Neural progenitor cell (in vitro differentiated cells): Measurements from ENCODE around the gene FOXJ3. TPM values are rescaled to one million over a fixed set of nuclear protein-coding genes. Genes with fewer than 3 reads are reported as not detected.

Source experiments
- DNase-seq: peaks from one replicate; pipeline ENCODE4 v3.0.0-alpha.2; 2016; ENCODE audit warnings: low spot score
- H2AFZ ChIP-seq: fragments of 200-600 bp; sonication (generic); replicated peaks from 2 replicates; pipeline ENCODE4 v1.6.1; 2016; ENCODE audit warnings: antibody characterized with exemption
- H3F3A ChIP-seq: fragments of 200-600 bp; sonication (generic); 2 replicates; pipeline ENCODE4 v1.6.1; 2016; ENCODE audit warnings: antibody characterized with exemption, low read depth
- H3K27ac ChIP-seq: fragments of 200-600 bp; sonication (generic); 2 replicates; pipeline ENCODE4 v1.5.1; 2016; ENCODE audit warnings: mild to moderate bottlenecking
- H3K27me3 ChIP-seq: fragments of 200-600 bp; sonication (generic); 2 replicates; pipeline ENCODE4 v1.6.1; 2016; ENCODE audit warnings: mild to moderate bottlenecking, moderate library complexity
- H3K36me3 ChIP-seq: fragments of 200-600 bp; sonication (generic); 2 replicates; pipeline ENCODE4 v1.5.1; 2016
- H3K4me1 ChIP-seq: fragments of 200-600 bp; sonication (generic); 2 replicates; pipeline ENCODE4 v1.6.1; 2016; ENCODE audit warnings: mixed run types
- H3K4me2 ChIP-seq: fragments of 200-600 bp; sonication (generic); 2 replicates; pipeline ENCODE4 v1.6.1; 2016
- H3K4me3 ChIP-seq: fragments of 200-600 bp; sonication (generic); 2 replicates; pipeline ENCODE4 v1.5.1; 2016
- H3K79me2 ChIP-seq: fragments of 200-600 bp; sonication (generic); 2 replicates; pipeline ENCODE4 v1.6.1; 2016; ENCODE audit warnings: low read depth
- H3K9ac ChIP-seq: fragments of 200-600 bp; sonication (generic); 2 replicates; pipeline ENCODE4 v1.6.1; 2016
- H3K9me3 ChIP-seq: fragments of 200-600 bp; sonication (generic); 2 replicates; pipeline ENCODE4 v1.5.1; 2016; ENCODE audit warnings: low read depth
- H4K20me1 ChIP-seq: fragments of 200-600 bp; sonication (generic); 2 replicates; pipeline ENCODE4 v1.6.1; 2016; ENCODE audit warnings: low read depth
- H3K27ac Mint-ChIP-seq: 3 replicates; pipeline ENCODE4 v1.8.0; 2021; ENCODE audit warnings: mixed read lengths
- H3K27me3 Mint-ChIP-seq: 2 replicates; pipeline ENCODE4 v1.8.0; 2022; ENCODE audit warnings: low read depth, mild to moderate bottlenecking, inconsistent platforms, moderate library complexity, mixed read lengths; ENCODE audit not compliant: insufficient read depth
- H3K36me3 Mint-ChIP-seq: 3 replicates; pipeline ENCODE4 v1.8.0; 2021; ENCODE audit warnings: mixed read lengths
- H3K4me1 Mint-ChIP-seq: 3 replicates; pipeline ENCODE4 v1.8.0; 2021; ENCODE audit warnings: mixed read lengths
- H3K4me3 Mint-ChIP-seq: 3 replicates; pipeline ENCODE4 v1.8.0; 2021; ENCODE audit warnings: mild to moderate bottlenecking, moderate library complexity, mixed read lengths
- H3K9me3 Mint-ChIP-seq: 3 replicates; pipeline ENCODE4 v1.8.0; 2020; ENCODE audit warnings: mixed read lengths
- EZH2 ChIP-seq: fragments of 200-600 bp; sonication (generic); IDR thresholded peaks from 2 replicates; pipeline ENCODE4 v1.6.1; 2017; ENCODE audit warnings: antibody characterized with exemption, mild to moderate bottlenecking, moderate library complexity
- EZH2phosphoT487 ChIP-seq: fragments of 200-600 bp; sonication (generic); IDR thresholded peaks from 2 replicates; pipeline ENCODE4 v1.6.1; 2017; ENCODE audit warnings: antibody characterized with exemption
- total RNA-seq: library from RNA; depleted of rRNA; stranded (reverse); fragments of >200 nt; gene quantifications from 2 replicates; pipeline ENCODE4 v1.2.3, GENCODE V29; 2015; ENCODE audit warnings: low replicate concordance
- TF ChIP-seq, protein P1 (sequence below): fragments of 200-600 bp; sonication (generic); IDR thresholded peaks from 2 replicates; pipeline ENCODE4 v1.5.1; 2017; ENCODE audit warnings: antibody characterized with exemption, mild to moderate bottlenecking

FOXJ3 gene
- total RNA-seq, 1 donor from 2014 or later, result 58.5 TPM

DNA sequence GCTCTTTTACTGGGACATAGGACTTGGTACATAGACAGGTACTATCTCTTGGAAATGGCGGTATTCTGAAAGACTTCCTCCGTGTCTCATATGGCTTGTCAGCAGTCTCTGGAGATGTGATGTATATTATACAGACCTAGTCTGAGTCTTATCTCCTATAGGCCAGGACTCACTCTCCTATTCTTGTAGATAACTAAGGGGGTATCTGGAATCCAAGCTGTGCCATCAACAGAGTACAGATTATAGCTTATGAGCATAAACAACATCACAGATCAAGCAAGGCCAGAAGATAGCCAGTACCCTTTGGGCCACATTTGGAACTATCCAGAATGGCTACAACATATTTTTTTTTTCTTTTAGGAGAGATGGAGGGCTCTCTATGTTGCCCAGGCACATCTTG, 29.5 kb upstream of the FOXJ3 start:
- Histone ChIP-seq H3K36me3 (no peaks in the 10 kb centered on the region), H3F3A (no peaks in the 10 kb centered on the region), H4K20me1 (no peaks in the 10 kb centered on the region), H3K4me3 (no peak overlapping the region), H2AFZ (no peak overlapping the region), H3K27me3 (no peaks in the 10 kb centered on the region), H3K9ac (no peak overlapping the region), H3K4me1 (no peaks in the 10 kb centered on the region), H3K9me3 (no peaks in the 10 kb centered on the region), H3K27ac (no peak overlapping the region), H3K79me2 (no peaks in the 10 kb centered on the region), H3K4me2 (no peak overlapping the region)
- Mint-ChIP-seq H3K4me1 (no peaks in the 10 kb centered on the region), H3K36me3 (no peaks in the 10 kb centered on the region), H3K4me3 (no peak overlapping the region), H3K27me3 (peaks cover 2% of the 10 kb centered on the region), H3K27ac (no peak overlapping the region), H3K9me3 (no peaks in the 10 kb centered on the region)
- no peak for DNase-seq
- TF ChIP-seq EZH2 (no peak), EZH2phosphoT487 (no peak)
- TF ChIP-seq, protein P1, sequence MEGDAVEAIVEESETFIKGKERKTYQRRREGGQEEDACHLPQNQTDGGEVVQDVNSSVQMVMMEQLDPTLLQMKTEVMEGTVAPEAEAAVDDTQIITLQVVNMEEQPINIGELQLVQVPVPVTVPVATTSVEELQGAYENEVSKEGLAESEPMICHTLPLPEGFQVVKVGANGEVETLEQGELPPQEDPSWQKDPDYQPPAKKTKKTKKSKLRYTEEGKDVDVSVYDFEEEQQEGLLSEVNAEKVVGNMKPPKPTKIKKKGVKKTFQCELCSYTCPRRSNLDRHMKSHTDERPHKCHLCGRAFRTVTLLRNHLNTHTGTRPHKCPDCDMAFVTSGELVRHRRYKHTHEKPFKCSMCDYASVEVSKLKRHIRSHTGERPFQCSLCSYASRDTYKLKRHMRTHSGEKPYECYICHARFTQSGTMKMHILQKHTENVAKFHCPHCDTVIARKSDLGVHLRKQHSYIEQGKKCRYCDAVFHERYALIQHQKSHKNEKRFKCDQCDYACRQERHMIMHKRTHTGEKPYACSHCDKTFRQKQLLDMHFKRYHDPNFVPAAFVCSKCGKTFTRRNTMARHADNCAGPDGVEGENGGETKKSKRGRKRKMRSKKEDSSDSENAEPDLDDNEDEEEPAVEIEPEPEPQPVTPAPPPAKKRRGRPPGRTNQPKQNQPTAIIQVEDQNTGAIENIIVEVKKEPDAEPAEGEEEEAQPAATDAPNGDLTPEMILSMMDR, result no peak

DNA sequence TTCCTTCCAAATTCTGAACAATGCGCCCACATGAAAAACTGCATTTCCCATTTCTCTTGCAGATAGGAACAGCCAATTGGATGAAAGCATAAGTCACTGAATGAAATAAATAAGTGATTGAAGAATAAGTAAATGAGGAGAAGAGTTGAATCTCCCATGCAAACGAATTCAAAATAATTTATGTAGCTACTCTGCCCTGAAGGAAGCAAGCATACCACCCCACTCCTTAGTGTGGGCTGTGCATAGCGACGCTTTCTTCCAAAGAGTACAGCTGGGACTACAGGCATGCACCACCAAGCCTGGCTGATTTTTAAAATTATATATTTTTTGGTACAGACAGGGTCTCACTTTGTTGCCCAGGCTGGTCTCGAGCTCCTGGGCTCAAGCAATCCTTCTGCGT, 29.1 kb upstream of the FOXJ3 start:
- Histone ChIP-seq H3K36me3 (no peaks in the 10 kb centered on the region), H3K4me2 (no peak overlapping the region), H2AFZ (no peak overlapping the region), H3K9me3 (no peaks in the 10 kb centered on the region), H3F3A (no peaks in the 10 kb centered on the region), H3K27ac (no peak overlapping the region), H3K9ac (no peak overlapping the region), H3K4me1 (no peaks in the 10 kb centered on the region), H3K27me3 (no peaks in the 10 kb centered on the region), H4K20me1 (no peaks in the 10 kb centered on the region), H3K4me3 (no peak overlapping the region), H3K79me2 (no peaks in the 10 kb centered on the region)
- TF ChIP-seq, protein P1, result no peak
- TF ChIP-seq EZH2 (no peak), EZH2phosphoT487 (no peak)
- Mint-ChIP-seq H3K9me3 (no peaks in the 10 kb centered on the region), H3K27ac (no peak overlapping the region), H3K36me3 (no peaks in the 10 kb centered on the region), H3K4me1 (no peaks in the 10 kb centered on the region), H3K4me3 (no peak overlapping the region), H3K27me3 (peaks cover 2% of the 10 kb centered on the region)
- no peak for DNase-seq

DNA sequence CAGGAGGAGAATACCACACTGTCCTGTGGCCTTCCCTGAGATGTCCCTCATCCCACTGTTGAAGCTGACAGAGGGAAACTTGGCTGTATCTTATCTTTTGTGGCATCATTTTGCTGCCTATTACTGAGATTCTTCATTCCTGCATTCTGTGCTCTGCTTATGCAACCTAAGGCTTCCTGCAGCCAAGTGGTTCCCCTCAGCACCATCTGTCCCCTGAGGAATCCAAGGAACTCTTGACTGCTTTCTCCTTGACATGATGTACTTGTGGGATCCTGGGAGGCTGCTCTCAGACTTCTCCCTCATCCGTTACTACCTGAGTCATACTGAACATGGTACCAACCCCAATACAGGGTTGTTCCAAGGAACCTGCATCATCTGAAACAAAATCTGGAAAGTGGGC, 24.4 kb upstream of the FOXJ3 start:
- no peaks in the 10 kb centered on the region for H3F3A ChIP-seq
- no peaks in the 10 kb centered on the region for H3K9me3 ChIP-seq
- no peaks in the 10 kb centered on the region for H3K27me3 ChIP-seq
- no peaks in the 10 kb centered on the region for H3K4me1 ChIP-seq
- H3K9ac ChIP-seq, result no peak overlapping the region
- Mint-ChIP-seq H3K27me3 (peaks cover 2% of the 10 kb centered on the region), H3K9me3 (no peaks in the 10 kb centered on the region), H3K36me3 (no peaks in the 10 kb centered on the region), H3K4me1 (no peaks in the 10 kb centered on the region), H3K4me3 (no peak overlapping the region), H3K27ac (no peak overlapping the region)
- no peaks in the 10 kb centered on the region for H3K36me3 ChIP-seq
- H3K79me2 ChIP-seq, result no peaks in the 10 kb centered on the region
- no peak overlapping the region for H2AFZ ChIP-seq
- no peak overlapping the region for H3K27ac ChIP-seq
- TF ChIP-seq EZH2phosphoT487 (no peak), EZH2 (no peak)
- TF ChIP-seq, protein P1, result no peak
- no peaks in the 10 kb centered on the region for H4K20me1 ChIP-seq
- no peak overlapping the region for H3K4me3 ChIP-seq
- DNase-seq, result no peak
- no peak overlapping the region for H3K4me2 ChIP-seq
